Testis (tissue), 2 donors: Measurements from ENCODE around the gene MBTD1.

ENCODE experiments used
- POLR2A ChIP-seq: fragments of 450-650 bp; IDR thresholded peaks from one replicate; pipeline ENCODE4 v1.6.1; 2017; ENCODE audit warnings: antibody characterized with exemption, mild to moderate bottlenecking, moderate library complexity
- TF ChIP-seq, protein P1 (sequence below), 3 experiments: fragments of 450-650 bp in 2 of 3; fragments of 200-600 bp in 1 of 3; sonication (generic) in 1 of 3; IDR thresholded peaks; one replicate each; pipeline ENCODE4 v1.5.1; 2016 to 2019; ENCODE audit warnings: antibody characterized with exemption in 3 of 3, mild to moderate bottlenecking in 2 of 3, moderate library complexity in 1 of 3

DNA sequence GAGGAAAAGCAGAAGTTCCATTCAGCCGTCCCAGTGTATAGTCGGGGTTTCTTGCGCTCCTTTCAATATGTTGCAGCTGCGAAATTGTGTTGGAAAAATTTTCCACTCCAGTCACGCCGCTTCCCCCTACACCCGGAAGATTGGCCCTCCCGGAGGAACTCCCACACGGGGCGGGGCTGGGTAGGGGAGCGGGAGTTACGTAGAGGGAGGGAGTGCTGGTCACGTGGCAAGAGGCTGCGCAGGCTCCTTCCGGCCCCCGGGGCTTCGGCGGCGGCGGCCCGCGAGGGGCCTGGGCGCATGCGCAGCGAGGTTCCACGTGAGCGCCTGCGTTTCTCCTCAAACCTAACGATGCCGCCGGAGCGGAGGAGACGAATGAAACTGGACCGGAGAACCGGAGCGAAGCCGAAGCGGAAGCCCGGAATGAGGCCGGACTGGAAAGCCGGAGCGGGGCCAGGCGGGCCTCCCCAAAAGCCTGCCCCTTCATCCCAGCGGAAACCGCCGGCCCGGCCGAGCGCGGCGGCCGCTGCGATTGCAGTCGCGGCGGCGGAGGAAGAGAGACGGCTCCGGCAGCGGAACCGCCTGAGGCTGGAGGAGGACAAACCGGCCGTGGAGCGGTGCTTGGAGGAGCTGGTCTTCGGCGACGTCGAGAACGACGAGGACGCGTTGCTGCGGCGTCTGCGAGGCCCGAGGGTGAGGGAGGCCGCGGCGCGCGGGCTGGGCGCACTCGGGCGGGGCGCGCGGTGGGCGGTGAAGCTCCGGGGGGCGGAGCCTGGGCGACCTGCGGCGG lies 581 bp upstream of the MBTD1 start, which contains the start of gene UTP18:
- TF ChIP-seq POLR2A = no peak
- TF ChIP-seq, protein P1, sequence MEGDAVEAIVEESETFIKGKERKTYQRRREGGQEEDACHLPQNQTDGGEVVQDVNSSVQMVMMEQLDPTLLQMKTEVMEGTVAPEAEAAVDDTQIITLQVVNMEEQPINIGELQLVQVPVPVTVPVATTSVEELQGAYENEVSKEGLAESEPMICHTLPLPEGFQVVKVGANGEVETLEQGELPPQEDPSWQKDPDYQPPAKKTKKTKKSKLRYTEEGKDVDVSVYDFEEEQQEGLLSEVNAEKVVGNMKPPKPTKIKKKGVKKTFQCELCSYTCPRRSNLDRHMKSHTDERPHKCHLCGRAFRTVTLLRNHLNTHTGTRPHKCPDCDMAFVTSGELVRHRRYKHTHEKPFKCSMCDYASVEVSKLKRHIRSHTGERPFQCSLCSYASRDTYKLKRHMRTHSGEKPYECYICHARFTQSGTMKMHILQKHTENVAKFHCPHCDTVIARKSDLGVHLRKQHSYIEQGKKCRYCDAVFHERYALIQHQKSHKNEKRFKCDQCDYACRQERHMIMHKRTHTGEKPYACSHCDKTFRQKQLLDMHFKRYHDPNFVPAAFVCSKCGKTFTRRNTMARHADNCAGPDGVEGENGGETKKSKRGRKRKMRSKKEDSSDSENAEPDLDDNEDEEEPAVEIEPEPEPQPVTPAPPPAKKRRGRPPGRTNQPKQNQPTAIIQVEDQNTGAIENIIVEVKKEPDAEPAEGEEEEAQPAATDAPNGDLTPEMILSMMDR (IDR thresholded peaks at IDR 0.05) = peak in 1 of 3 experiments; percentile 23
